Heart right ventricle (tissue), 16 donors: Measurements from ENCODE around the gene SLC37A2. TPM values are rescaled to one million over a fixed set of nuclear protein-coding genes. Genes with fewer than 3 reads are reported as not detected.

Experiments used
- ATAC-seq, 8 donors: fragments of 200-7000 bp; cut with Tn5 transposase; one replicate each; pipeline ENCODE4 v1.9.1; 2020; ENCODE audit warnings: mild to moderate bottlenecking in 8 of 8, moderate library complexity in 8 of 8, moderate number of reproducible peaks in 1 of 8
- DNase-seq, 2 donors: peaks; one replicate each; pipeline ENCODE4 v3.0.0-alpha.2; 2020
- H3K27ac ChIP-seq, 10 donors: fragments of 200-600 bp; sonication (generic) in 2 of 10; one replicate each; pipeline versions ENCODE4 v1.5.0 to v1.8.0; 2020 to 2022; ENCODE audit warnings: mild to moderate bottlenecking in 3 of 10
- H3K27me3 ChIP-seq, 7 donors: fragments of 200-600 bp; one replicate each; pipeline ENCODE4 v1.8.0; 2021 to 2022; ENCODE audit warnings: mild to moderate bottlenecking in 2 of 7
- H3K36me3 ChIP-seq, 9 donors: fragments of 200-600 bp; sonication (generic) in 1 of 9; one replicate each; pipeline versions ENCODE4 v1.5.0 to v1.8.0; 2020 to 2022; ENCODE audit warnings: mild to moderate bottlenecking in 2 of 9
- H3K4me1 ChIP-seq, 9 donors: fragments of 200-600 bp; sonication (generic) in 1 of 9; one replicate each; pipeline versions ENCODE4 v1.5.0 to v1.8.0; 2020 to 2022; ENCODE audit warnings: mild to moderate bottlenecking in 4 of 9
- H3K4me3 ChIP-seq, 10 donors: fragments of 200-600 bp; sonication (generic) in 2 of 10; one replicate each; pipeline versions ENCODE4 v1.5.0 to v1.8.0; 2020 to 2022; ENCODE audit warnings: mild to moderate bottlenecking in 7 of 10, moderate library complexity in 2 of 10
- H3K9me3 ChIP-seq, 11 donors: fragments of 200-600 bp in 10 of 11; sonication (generic) in 2 of 11; one replicate each; pipeline versions ENCODE4 v1.5.0 to v1.8.0; 2013 to 2022; ENCODE audit warnings: mild to moderate bottlenecking in 2 of 11, control low read depth in 1 of 11, moderate library complexity in 1 of 11
- WGBS, 2 donors: extraction: QIAGEN DNeasy Blood & Tissue Kit; methylation state at CpG; one replicate each; pipeline ENCODE4 v1.1.7; 2013; ENCODE audit warnings: inconsistent platforms in 1 of 2; 5-methylcytosine and 5-hydroxymethylcytosine counted together
- intact Hi-C, 10 donors: fragments of 100-400 bp; cut with DNase I; formaldehyde crosslinking; loops; one replicate each; pipeline versions ENCODE4 v1.11.1 to v1.14.2; 2022
- polyA plus RNA-seq, 2 donors: library from polyadenylated mRNA; stranded (reverse); fragments of 200-250 nt; gene quantifications; one replicate each; pipeline ENCODE4 v1.2.3, GENCODE V29; 2013
- total RNA-seq, 10 donors: library from RNA; stranded (reverse); fragmentation: NEBNext Ultra II Directional in 3 of 10; extraction: Animal tissue kit (Norgen Biotek cat#: 25700) in 3 of 10; gene quantifications; one replicate each; pipeline versions ENCODE4 v1.2.1 to v1.2.4, GENCODE V29; 2021 to 2023
- TF ChIP-seq, protein P1 (sequence below), 9 donors: fragments of 200-600 bp; sonication (generic) in 2 of 9; IDR thresholded peaks; one replicate each; pipeline versions ENCODE4 v1.5.0 to v1.8.0; 2021 to 2022; ENCODE audit warnings: antibody characterized with exemption in 9 of 9, mild to moderate bottlenecking in 5 of 9, moderate library complexity in 1 of 9
- donor health status: Arrhythmogenic right ventricular cardiomyopathy.
- donor health status: ischemic (EF 13 %, LVEDD 7.1; RV severe dilation, severe dysfunction).
- donor health status: healthy with polysubstance abuse.
- donor health status: DM: no; HTN: yes; CAD: no.
- donor health status: DM: no; HTN: no; CAD: no.
- donor health status: ischemic (EF 25% LVEDD 6.9; RV normal size, moderate dysfunction).
- donor health status: ischemic (EF 25% LVEDD 5.7; RV mildly dilated, moderate dysfunction).
- donor health status: healthy.
- donor health status: DM: yes; HTN: yes; CAD: no.
- donor health status: Ischemic cardiomyopathy.
- donor health status: ischemic (EF 35%, LVEDD 5.7; RV mildly dilated, moderate dysfunction).
- donor health status: nonischemic (EF 11% LVEDD 7.7; RV severe dilation, severe dysfunction).
- donor health status: DM: yes; HTN: yes; CAD: no.
- donor health status: PGD.
- donor health status: ischemic (EF 29% LVEDD 5.4; RV normal size, mild dysfunction).
- donor health status: nonischemic (EF 23%, LVEDD 6.1; RV moderate dilation, normal function).

The SLC37A2 gene
- total and polyA plus RNA-seq, 12 donors, result 0.74 to 10.5 (median 1.3) TPM

DNA sequence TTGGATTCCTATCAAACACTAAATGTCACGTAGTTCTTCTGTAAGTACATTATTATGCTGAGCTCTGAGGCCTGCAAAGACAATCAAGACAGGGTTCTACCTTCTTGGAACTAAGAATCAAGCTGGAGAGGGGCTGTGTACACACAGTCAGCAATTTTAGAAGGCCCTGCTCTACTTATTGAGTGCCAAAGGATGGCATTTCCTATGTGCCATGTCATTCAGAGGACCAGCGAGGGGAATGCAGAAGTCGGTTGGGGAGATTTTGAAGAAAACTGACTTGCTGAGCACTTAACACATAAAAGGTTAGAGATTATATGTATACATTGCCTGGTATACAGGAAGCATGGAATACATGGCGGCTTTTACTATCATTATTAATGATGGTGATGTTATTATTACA is 5.3 kb downstream of the SLC37A2 start:
- Histone ChIP-seq H3K4me3 (no peak overlapping the region), H3K27me3 (peaks cover 0 to 71% (median 41%) of the 10 kb centered on the region in 7 donors), H3K9me3 (no peaks in the 10 kb centered on the region), H3K4me1 (peaks cover 0 to 69% (median 6%) of the 10 kb centered on the region in 9 donors), H3K36me3 (no peaks in the 10 kb centered on the region), H3K27ac (peak overlapping the region in 1 of 10 donors; percentile 11)
- no peak for ATAC-seq
- DNase-seq, result no peak
- intact Hi-C loops, result no loop called here
- WGBS, 2 donors, result 95% methylated on average over 4 of the region's 4 CpGs
- TF ChIP-seq, protein P1, sequence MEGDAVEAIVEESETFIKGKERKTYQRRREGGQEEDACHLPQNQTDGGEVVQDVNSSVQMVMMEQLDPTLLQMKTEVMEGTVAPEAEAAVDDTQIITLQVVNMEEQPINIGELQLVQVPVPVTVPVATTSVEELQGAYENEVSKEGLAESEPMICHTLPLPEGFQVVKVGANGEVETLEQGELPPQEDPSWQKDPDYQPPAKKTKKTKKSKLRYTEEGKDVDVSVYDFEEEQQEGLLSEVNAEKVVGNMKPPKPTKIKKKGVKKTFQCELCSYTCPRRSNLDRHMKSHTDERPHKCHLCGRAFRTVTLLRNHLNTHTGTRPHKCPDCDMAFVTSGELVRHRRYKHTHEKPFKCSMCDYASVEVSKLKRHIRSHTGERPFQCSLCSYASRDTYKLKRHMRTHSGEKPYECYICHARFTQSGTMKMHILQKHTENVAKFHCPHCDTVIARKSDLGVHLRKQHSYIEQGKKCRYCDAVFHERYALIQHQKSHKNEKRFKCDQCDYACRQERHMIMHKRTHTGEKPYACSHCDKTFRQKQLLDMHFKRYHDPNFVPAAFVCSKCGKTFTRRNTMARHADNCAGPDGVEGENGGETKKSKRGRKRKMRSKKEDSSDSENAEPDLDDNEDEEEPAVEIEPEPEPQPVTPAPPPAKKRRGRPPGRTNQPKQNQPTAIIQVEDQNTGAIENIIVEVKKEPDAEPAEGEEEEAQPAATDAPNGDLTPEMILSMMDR (IDR thresholded peaks at IDR 0.05), result no peak

DNA sequence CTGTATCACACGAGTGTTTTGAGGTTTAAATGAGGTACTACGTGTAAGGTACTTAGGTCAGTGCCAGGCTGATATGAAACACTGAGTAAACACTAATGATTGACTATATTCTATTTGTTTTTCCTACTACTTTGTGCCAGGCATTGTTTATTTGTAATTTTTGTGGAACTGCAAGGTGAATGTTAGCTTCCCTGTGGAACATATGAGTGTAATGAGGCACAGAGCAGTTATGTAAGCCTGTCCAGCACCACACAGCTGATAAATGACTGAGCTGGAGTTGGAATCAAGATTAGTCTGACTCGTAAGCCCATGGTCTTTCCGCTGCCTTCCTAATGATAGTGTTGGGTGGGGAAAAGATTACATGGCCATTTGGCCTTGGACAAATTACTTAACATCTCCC is 5.9 kb downstream of the SLC37A2 start:
- intact Hi-C loops, result no loop called here
- DNase-seq (no peak), ATAC-seq (no peak)
- peaks cover 0 to 64% (median under 1%) of the 10 kb centered on the region in 9 donors for H3K4me1 ChIP-seq
- H3K27ac ChIP-seq, result peak overlapping the region in 1 of 10 donors; percentile 87
- no peaks in the 10 kb centered on the region for H3K9me3 ChIP-seq
- H3K36me3 ChIP-seq, result no peaks in the 10 kb centered on the region
- H3K27me3 ChIP-seq, result peaks cover 0 to 70% (median 37%) of the 10 kb centered on the region in 7 donors
- 83 to 90% methylated on average over 4 of the region's 4 CpGs for WGBS, 2 donors
- TF ChIP-seq, protein P1 (IDR thresholded peaks at IDR 0.05), result no peak
- H3K4me3 ChIP-seq, result no peak overlapping the region

DNA sequence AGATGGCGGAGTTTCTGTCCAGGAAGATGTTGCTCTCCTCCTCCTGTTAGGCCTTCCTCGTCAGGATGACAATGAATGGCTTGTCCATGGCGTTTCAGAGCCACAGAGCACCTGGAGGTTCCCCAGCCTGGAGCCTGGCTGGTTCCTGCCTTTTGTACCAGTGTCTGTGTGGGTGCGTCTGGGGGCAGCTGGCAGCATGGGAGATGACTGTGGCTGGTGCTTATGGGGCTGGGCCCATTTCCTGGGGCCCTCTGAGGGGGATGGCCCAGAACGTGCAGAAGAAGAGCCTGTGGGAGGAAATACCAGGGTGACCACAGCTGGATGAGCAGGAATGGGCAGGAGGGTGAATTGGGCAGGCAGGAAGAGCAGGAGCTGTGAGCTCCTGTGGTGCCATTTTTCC is 6.7 kb downstream of the SLC37A2 start:
- H3K27ac ChIP-seq, result peak overlapping the region in 4 of 10 donors; percentile 22 to 87 (median 46)

DNA sequence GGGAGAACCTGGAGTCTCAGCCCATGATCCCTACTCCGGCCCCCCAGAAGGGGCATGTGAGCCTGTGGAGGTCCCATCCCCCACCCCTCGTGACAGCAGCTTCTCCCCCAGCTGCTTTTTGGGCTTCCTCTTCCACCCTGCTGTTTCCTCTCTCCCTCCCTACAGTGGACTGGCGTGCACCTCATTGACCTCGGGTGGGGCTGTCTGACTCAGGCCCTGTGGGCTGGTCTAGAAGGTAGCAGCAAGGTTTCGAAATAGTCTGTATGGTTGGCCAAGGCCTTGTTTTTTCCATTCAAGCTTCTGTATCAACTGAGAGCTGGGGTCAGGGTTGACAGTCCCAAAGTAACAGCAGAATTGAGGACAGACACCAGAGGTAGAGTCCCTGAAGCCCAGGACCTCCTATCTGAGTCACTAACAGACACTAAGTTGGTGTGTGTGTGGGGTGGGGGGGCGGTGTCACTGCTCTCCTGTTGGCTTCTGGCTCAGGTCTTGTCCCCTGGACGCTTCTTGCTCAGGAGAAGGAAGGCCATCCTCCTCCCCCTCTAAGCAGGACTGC is 7.7 kb downstream of the SLC37A2 start:
- DNase-seq (peak; percentile 52 to 59), ATAC-seq (peak; percentile 75 to 87 (median 85))
- Histone ChIP-seq H3K36me3 (no peaks in the 10 kb centered on the region), H3K27ac (peak overlapping the region in 5 of 10 donors; percentile 20 to 87 (median 44)), H3K4me1 (peaks cover 0 to 60% (median 0%) of the 10 kb centered on the region in 9 donors), H3K27me3 (peaks cover 0 to 58% (median 26%) of the 10 kb centered on the region in 7 donors), H3K9me3 (no peaks in the 10 kb centered on the region), H3K4me3 (no peak overlapping the region)
- intact Hi-C loops, result no loop called here
- WGBS, 2 donors, result 58 to 59% methylated on average over 7 of the region's 7 CpGs
- TF ChIP-seq, protein P1 (IDR thresholded peaks at IDR 0.05), result no peak

More for the DNA sequence above, 6.7 kb downstream of the SLC37A2 start:
- ATAC-seq (no peak), DNase-seq (no peak)
- Histone ChIP-seq H3K4me3 (no peak overlapping the region), H3K4me1 (peaks cover 0 to 56% (median 0%) of the 10 kb centered on the region in 9 donors), H3K36me3 (no peaks in the 10 kb centered on the region), H3K27me3 (peaks cover 0 to 68% (median 30%) of the 10 kb centered on the region in 7 donors), H3K9me3 (no peaks in the 10 kb centered on the region)
- TF ChIP-seq, protein P1 (IDR thresholded peaks at IDR 0.05), result no peak
- intact Hi-C loops, result no loop called here
- 79 to 81% methylated on average over 5 of the region's 5 CpGs for WGBS, 2 donors
